Hematopoietic multipotent progenitor cell treated with erythropoietin and hydrocortisone succinate and interleukin-3 and kit ligand, for 4 days (in vitro differentiated cells): ENCODE results near the gene GPHN.
A peak's percentile ranks its signal among the peaks of the same experiment; 100 is the strongest.
"Not testable (repeated sequence)": the region's sequence is repeated elsewhere in the genome, so short reads cannot be mapped to it uniquely, and the experiment has no call there.

Source experiments
- DNase-seq: peaks from one replicate; pipeline ENCODE4 v3.0.0-alpha.2; 2015

Gene GPHN

GRCh38 chr14:66507722-66508546 is at the start of gene GPHN:
GPHN (plus strand) TSS chr14:66508147.
- peak; percentile 99 for DNase-seq

- DNase-seq: no peak
Measured at GRCh38 chr14:66459603-66460002, 48.3 kb upstream of the GPHN start.

DNA sequence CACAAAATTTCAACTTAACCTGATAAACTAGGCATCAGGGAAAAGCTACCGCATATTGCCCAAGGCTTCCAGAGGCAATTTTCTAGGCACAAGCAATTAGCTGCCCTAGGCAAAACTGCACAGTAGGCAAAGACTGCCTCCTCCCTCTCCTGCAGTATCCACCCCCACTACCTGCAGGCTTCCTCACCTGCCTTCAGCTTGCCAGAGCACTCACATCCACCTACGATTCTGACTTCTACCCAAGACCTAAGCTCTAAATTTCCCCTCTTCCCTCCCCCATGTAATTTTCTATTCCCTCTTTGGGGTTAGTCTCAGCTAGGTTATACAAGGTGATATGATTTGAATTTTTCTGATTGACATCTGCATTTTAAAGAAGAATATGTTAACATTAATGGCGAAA is 43.7 kb upstream of the GPHN start:
- no peak for DNase-seq

GRCh38 chr14:66468778-66469367 is 39.1 kb upstream of the GPHN start:
- DNase-seq: no peak

DNA sequence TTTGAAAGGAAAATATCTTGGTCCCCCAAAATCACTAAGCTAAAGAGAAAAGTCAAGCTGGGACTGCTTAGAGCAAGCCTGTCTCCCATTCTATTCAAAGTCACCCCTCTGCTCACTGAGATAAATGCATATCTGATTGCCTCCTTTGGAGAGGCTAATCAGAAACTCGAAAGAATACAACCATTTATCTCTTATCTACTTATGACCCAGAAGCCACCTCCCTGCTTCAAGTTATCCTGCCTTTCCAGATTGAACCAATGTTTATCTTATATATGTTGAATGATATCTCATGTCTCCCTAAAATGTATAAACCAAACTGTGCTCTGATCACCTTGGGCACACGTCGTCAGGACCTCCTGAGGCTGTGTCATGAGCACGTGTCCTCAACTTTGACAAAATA is 36.4 kb upstream of the GPHN start:
- no peak for DNase-seq

DNA sequence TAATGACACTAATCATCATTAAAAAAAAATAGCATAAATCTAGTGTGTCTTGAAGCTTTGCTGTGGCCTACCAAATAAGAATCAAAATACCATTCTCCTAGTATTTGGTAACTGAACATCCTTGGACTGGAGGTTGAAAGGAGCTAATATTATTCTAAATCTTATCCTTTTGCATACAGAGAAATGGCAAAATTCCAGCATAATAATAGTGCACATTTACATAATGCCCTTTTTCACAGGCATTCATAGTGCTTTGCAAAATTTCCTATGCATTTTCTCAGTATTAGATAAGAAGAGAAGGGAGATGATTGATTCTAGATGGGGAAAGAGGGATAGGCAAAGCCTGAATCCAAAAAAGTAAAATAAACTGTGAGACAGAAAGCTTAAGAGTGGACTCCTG is 35.7 kb upstream of the GPHN start:
- no peak for DNase-seq

- DNase-seq: no peak
Measured at GRCh38 chr14:66473223-66473622, 34.7 kb upstream of the GPHN start.

- peak; percentile 73 for DNase-seq
Measured at GRCh38 chr14:66476964-66477363, 31.0 kb upstream of the GPHN start.

GRCh38 chr14:66477567-66477966 is 30.4 kb upstream of the GPHN start:
- peak; percentile 55 for DNase-seq

DNA sequence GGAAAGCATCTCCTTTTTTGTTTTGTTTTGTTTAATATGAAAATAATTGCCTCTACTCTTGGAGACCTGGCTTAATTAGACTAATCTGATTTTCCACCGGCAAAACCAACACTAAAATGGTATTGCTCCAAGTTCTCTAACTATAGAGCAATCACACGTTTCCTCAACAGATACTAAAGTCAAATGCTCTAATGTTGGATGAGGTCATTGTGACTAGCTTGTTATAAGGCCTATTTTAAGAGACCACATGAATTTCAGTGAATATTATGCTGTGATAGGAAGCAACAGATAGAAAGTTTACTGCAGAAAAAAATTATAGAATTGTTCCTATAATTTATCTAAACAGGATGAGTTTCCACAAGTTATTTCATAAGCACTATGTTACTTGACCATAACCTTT is 25.1 kb upstream of the GPHN start:
- no peak for DNase-seq

DNA sequence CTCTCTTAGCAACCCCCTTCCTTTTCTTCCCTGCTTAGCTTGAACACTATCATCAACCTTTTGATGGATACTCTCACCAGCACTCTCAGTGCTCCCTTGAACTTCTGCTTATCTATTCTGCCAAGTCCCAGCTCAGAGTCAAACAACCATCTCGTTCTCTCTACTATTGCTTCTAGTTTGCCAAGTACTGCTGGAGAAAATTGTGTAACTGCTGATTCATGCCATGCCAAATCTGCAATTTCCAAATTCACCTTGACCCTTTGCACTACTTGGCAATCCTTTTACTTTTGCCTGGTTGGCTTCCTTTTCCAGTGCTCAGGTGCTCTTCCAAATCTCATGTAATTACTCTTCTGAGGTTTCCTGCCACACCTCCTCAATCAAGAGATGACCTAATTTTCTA is 24.6 kb upstream of the GPHN start:
- DNase-seq: peak; percentile 25

- DNase-seq: no peak
Measured at GRCh38 chr14:66485029-66485428, 22.9 kb upstream of the GPHN start.

DNA sequence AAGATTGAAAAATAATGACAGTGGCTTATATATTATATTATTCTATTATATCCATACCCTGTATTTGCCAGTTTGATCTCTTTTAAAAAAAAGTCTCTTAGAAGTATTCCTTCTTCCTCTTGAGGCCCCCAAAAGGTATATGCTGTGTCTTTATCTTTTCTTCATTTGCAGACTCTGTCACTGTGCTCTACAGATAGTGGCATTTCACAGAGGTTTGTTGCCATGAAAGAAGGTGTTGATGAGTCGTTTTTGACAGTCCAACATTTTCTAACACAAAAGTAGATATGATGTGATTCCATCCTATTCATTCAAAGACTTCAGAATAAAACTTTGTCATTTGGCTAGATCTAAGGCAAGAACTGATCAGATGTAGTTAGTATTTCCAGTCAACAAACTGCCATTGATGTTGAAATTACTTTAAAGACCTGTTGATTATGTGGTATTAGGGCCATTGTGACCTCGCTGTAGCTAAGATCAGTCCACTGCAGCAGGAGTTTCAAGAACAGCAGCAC is 22.0 kb upstream of the GPHN start, which contains the start of gene CCDC196:
TSS of gene CCDC196 (plus strand) at position 462 of the 512 bp plus-strand sequence. CDS start 132 bp downstream, outside the sequence.
- DNase-seq: no peak

GRCh38 chr14:66487164-66487563 is 20.8 kb upstream of the GPHN start:
- peak; percentile 71 for DNase-seq

DNA sequence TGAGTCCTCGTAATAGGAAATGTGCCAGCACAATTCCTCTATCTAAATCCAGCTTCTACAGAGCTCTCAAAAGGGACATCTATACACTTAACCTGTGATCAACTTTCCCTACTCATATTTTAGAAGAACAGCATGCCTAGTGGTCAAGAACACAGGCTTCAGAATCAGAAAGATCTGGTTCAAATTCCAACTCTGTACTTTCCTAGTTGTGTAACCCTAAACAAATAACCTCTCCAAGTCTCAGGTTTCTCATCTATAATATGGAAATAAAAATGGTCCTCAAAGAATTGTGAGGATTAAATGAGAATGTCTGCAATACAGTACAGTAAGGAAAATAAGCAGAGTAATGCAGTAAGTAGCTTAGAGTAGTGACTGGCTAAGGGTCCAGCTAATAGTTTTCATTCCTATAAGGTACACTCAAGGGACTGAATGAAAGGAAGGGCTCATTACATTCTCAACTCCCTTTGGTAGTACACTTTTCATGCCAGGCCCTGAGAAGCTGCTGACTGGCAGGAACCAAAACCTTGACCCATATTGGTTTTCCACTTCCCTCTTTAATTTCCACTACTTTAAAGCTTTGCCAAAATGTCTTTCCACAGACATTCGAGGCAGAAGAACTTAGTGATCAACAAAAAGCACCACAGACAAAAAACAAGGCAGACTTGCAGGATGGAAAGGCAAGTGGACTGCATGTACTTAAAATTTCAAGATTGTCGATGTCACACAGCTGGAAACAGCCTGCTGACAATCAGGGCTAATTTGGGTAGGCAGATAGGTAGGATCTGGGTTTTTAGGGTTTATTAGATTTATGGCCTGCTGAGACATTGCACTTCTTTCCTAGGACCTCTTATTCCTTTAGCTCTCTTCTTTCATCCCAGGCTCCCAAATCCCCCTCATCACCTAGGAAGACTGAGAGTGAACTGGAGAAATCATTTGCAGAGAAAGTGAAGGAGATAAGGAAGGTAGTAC is 17.5 kb upstream of the GPHN start:
- DNase-seq: no peak

- no peak for DNase-seq
Measured at GRCh38 chr14:66493750-66494149, 14.2 kb upstream of the GPHN start.

- DNase-seq: peak; percentile 88
Measured at GRCh38 chr14:66495218-66496098, 12.5 kb upstream of the GPHN start.

GRCh38 chr14:66496188-66496807 is 11.6 kb upstream of the GPHN start:
- DNase-seq: no peak

DNA sequence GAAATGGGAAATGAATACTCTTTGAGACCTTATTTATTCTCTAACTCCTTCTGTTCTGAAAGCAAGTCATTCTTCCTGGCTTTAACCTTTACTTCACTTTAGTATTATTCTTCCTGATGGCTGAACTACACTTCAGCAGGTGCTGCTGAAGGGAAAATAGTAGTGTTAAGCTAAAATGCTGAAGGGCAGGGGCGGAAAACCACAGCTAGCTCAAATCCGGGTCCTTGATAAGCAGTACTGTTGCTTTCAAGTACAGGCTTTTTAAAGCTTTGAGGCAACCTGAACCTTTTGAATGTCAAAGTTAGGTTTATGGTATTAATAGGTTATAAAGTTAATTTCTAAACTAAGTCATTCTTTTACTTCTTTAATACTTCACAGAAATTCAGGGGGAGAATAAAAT is 11.0 kb upstream of the GPHN start:
- peak; percentile 50 for DNase-seq

GRCh38 chr14:66498311-66498710 is 9.6 kb upstream of the GPHN start:
- no peak for DNase-seq

DNA sequence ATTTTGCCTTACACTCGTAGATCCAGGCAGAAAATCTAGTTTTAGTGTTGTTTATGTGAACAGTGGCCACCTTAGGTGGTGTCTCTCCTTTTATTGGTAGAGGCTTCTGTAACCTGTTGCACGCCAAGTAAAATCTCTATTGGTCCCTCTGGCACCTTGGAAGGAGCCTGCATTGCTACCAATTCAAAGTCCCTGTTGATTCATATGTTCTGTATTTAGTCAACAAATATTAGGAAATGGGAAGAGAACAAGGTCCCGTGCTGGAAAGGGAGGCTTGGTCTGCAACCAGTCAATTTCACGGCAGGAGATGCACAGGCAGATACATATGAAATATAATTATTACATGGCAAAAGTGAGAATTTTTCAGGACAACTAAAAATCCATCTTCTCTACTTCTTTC is 6.4 kb upstream of the GPHN start:
- DNase-seq: no peak

GRCh38 chr14:66502836-66503235 is 5.1 kb upstream of the GPHN start:
- DNase-seq: not testable (repeated sequence)
